Panc1 (cell line): ENCODE results near the gene MRPL10. TPM values are rescaled to one million over a fixed set of nuclear protein-coding genes. Genes with fewer than 3 reads are reported as not detected.
"Not testable (repeated sequence)": the region's sequence is repeated elsewhere in the genome, so short reads cannot be mapped to it uniquely, and the experiment has no call there.

Experiments used
- ATAC-seq: fragments of 200-7000 bp; cut with Tn5 transposase; 2 replicates; pipeline ENCODE4 v1.9.1; 2020; ENCODE audit warnings: mild to moderate bottlenecking, moderate library complexity
- BruUV-seq: library from RNA; stranded (reverse); fragments of 400-500 nt; replicated peaks from 2 replicates; lab custom pipeline; 2021; lab: Mats Ljungman, UMichigan
- CTCF ChIA-PET: fragments of 300-600 bp; sonication (Branson Sonifier 250); formaldehyde crosslinking; loops from one replicate; lab custom pipeline; 2022; ENCODE audit warnings: antibody characterized with exemption; lab: Charles Lee
- POLR2A ChIA-PET: fragments of 300-600 bp; sonication (Branson Sonifier 250); formaldehyde crosslinking; loops from one replicate; lab custom pipeline; 2022; ENCODE audit warnings: antibody characterized with exemption; lab: Charles Lee
- DNase-seq: peaks from one replicate; pipeline ENCODE4 v3.0.0-alpha.2; 2010; ENCODE audit warnings: low read depth, low spot score
- H3K27ac ChIP-seq: 2 replicates; pipeline ENCODE4 v1.5.1; 2011; ENCODE audit warnings: mild to moderate bottlenecking, low read length, inconsistent platforms
- H3K27me3 ChIP-seq: fragments of 200-500 bp; sonication (Bioruptor generic); 2 replicates; pipeline ENCODE4 v1.6.0; 2014; ENCODE audit warnings: low read length, inconsistent platforms; ENCODE audit not compliant: control insufficient read depth, insufficient read depth
- H3K36me3 ChIP-seq: fragments of 200-500 bp; sonication (Bioruptor generic); 2 replicates; pipeline ENCODE4 v1.5.1; 2014; ENCODE audit warnings: inconsistent platforms, mild to moderate bottlenecking, low read length, moderate library complexity; ENCODE audit not compliant: control insufficient read depth, insufficient read depth
- H3K4me1 ChIP-seq: 2 replicates; pipeline ENCODE4 v1.5.1; 2011; ENCODE audit warnings: inconsistent platforms, mild to moderate bottlenecking, low read length, moderate library complexity; ENCODE audit not compliant: control insufficient read depth, insufficient read depth
- H3K4me3 ChIP-seq, 2 experiments: 2 replicates each; pipeline ENCODE4 v1.5.1; 2011 to 2012; ENCODE audit warnings: low read depth in 2 of 2, low read length in 2 of 2, mild to moderate bottlenecking in 2 of 2, inconsistent platforms in 1 of 2, moderate library complexity in 1 of 2
- H3K9me3 ChIP-seq: fragments of 200-500 bp; sonication (Bioruptor generic); 2 replicates; pipeline ENCODE4 v1.5.1; 2014; ENCODE audit warnings: low read depth, mild to moderate bottlenecking, inconsistent platforms, low read length, moderate library complexity; ENCODE audit not compliant: control insufficient read depth, insufficient read depth
- CTCF ChIP-seq: fragments of 450-650 bp; IDR thresholded peaks from 2 replicates; pipeline ENCODE4 v1.5.1; 2017; ENCODE audit warnings: mild to moderate bottlenecking
- POLR2AphosphoS5 ChIP-seq: IDR thresholded peaks from 2 replicates; pipeline ENCODE4 v1.6.1; 2012; ENCODE audit warnings: mild to moderate bottlenecking, low read depth, low read length, moderate library complexity
- REST ChIP-seq, 2 experiments: IDR thresholded peaks; 2 replicates each; pipeline ENCODE4 v1.6.1; 2011 to 2012; ENCODE audit warnings: low read depth in 2 of 2, control low read depth in 1 of 2, low read length in 1 of 2, mild to moderate bottlenecking in 1 of 2, moderate library complexity in 1 of 2; ENCODE audit not compliant: insufficient read depth in 1 of 2
- SIN3A ChIP-seq: IDR thresholded peaks from 2 replicates; pipeline ENCODE4 v1.6.1; 2012; ENCODE audit warnings: low read depth, mild to moderate bottlenecking, low read length, moderate library complexity, borderline replicate concordance; ENCODE audit not compliant: insufficient read depth
- TCF7L2 ChIP-seq: IDR thresholded peaks from 2 replicates; pipeline ENCODE4 v1.6.1; 2011; ENCODE audit warnings: mild to moderate bottlenecking, low read depth, low read length, inconsistent platforms
- in situ Hi-C: cut with HindIII; loops from 2 replicates; pipeline ENCODE4 v1.10.0; 2016; ENCODE audit warnings: low sequenced_read_pairs, low pct_unique_long_range_greater_than_20kb
- intact Hi-C: fragments of 100-400 bp; cut with micrococcal nuclease; formaldehyde crosslinking; loops from one replicate; pipeline ENCODE4 v1.10.0; 2022; ENCODE audit not compliant: unreplicated experiment
- total RNA-seq: library from RNA; stranded (reverse); gene quantifications from one replicate; pipeline ENCODE4 v1.2.1, GENCODE V29; 2021; ENCODE audit not compliant: unreplicated experiment

The MRPL10 gene
- total RNA-seq, 1 experiment from 2014 or later: 41.9 TPM

GRCh38 chr17:47774987-47775580 lies 56.3 kb downstream of the MRPL10 start:
- Histone ChIP-seq H3K36me3 (no peaks in the 10 kb centered on the region), H3K9me3 (peaks cover 6% of the 10 kb centered on the region; the same call in 1 of the 2 replicates), H3K27me3 (peaks cover 8% of the 10 kb centered on the region), H3K27ac (no peak overlapping the region), H3K4me1 (no peaks in the 10 kb centered on the region), H3K4me3 (no peak overlapping the region)
- ChIA-PET POLR2A (no interaction called here), CTCF (no interaction called here)
- in situ Hi-C loops (no loop called here), intact Hi-C loops (no loop called here)
- ATAC-seq (no peak), DNase-seq (no peak)
- TF ChIP-seq POLR2AphosphoS5 (no peak), TCF7L2 (no peak), SIN3A (no peak), CTCF (no peak), REST (IDR thresholded peaks at IDR 0.05; ENCODE audit: insufficient read depth in 1 of 2, low read depth in 2 of 2, low read length in 1 of 2) (no peak)
- no TSS peak for BruUV-seq

GRCh38 chr17:47774331-47774730 lies 57.0 kb downstream of the MRPL10 start:
- no peak for DNase-seq
- H3K36me3 ChIP-seq: no peaks in the 10 kb centered on the region
- no peak for ATAC-seq
- intact Hi-C loops (no loop called here), in situ Hi-C loops (no loop called here)
- H3K27me3 ChIP-seq: peaks cover 8% of the 10 kb centered on the region
- H3K4me1 ChIP-seq: no peaks in the 10 kb centered on the region
- ChIA-PET CTCF (no interaction called here), POLR2A (no interaction called here)
- H3K4me3 ChIP-seq: no peak overlapping the region
- TF ChIP-seq TCF7L2 (no peak), SIN3A (no peak), CTCF (no peak), REST (IDR thresholded peaks at IDR 0.05; ENCODE audit: insufficient read depth in 1 of 2, low read depth in 2 of 2, low read length in 1 of 2) (no peak), POLR2AphosphoS5 (no peak)
- BruUV-seq: no TSS peak
- H3K9me3 ChIP-seq: peaks cover 6% of the 10 kb centered on the region; the same call in 1 of the 2 replicates
- H3K27ac ChIP-seq: no peak overlapping the region

- in situ Hi-C loops, H3K27me3 ChIP-seq, H3K4me1 ChIP-seq, H3K4me3 ChIP-seq, CTCF ChIA-PET, intact Hi-C loops, H3K36me3 ChIP-seq, H3K9me3 ChIP-seq, POLR2A ChIA-PET, H3K27ac ChIP-seq, ATAC-seq, BruUV-seq, DNase-seq: not testable (repeated sequence)
Observed at GRCh38 chr17:47773649-47774048, 57.7 kb downstream of the MRPL10 start.
